ENCODE measurements around the gene SBF2. TPM values are rescaled to one million over a fixed set of nuclear protein-coding genes. Genes with fewer than 3 reads are reported as not detected.

The SBF2 gene
- total RNA-seq, 2 experiments from 2014 or later: 14.2 to 15.2 TPM

DNA sequence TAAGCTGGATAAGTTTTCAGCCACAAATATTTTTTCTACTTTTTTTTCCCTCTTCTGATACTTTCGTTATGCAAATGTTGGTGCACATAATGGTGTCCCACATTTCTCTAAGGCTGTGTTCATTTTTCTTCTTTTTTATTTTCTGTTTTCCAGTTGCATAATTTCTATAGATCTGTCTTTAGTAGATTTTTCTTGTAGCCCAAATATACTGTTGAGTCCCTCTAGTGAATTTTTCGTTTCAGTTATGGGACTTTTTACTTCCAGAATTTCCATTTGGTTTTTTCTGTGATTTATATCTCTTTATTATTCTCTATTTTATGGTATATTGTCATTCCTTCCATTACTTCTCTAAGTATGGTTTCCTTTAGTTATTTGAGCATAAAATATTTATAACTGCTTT is 558.1 kb downstream of the SBF2 start:
- POLR2A ChIA-PET: no interaction called here
- peaks cover 62% of the 10 kb centered on the region for H3K36me3 Mint-ChIP-seq (ENCODE audit: low read depth)
- no peaks in the 10 kb centered on the region for H3K27me3 ChIP-seq (ENCODE audit: control insufficient read depth in 1 of 2, insufficient read depth in 2 of 2, low read length in 2 of 2)
- H3K27me3 Mint-ChIP-seq: no peaks in the 10 kb centered on the region
- ATAC-seq (ENCODE audit: poor library complexity) (no peak), DNase-seq (no peak)
- H3K36me3 ChIP-seq (ENCODE audit: insufficient read depth, low read length): peaks cover 7% of the 10 kb centered on the region
- TF ChIP-seq CTCF (IDR thresholded peaks at IDR 0.05): no peak
- H3K4me1 Mint-ChIP-seq (ENCODE audit: low read depth): peaks cover 13% of the 10 kb centered on the region
- CTCF ChIA-PET: no interaction called here
- no peak overlapping the region for H3K4me3 ChIP-seq (ENCODE audit: low read length)
- no peak overlapping the region for H3K4me3 Mint-ChIP-seq
- H3K27ac ChIP-seq (ENCODE audit: low read depth in 1 of 2, low read length in 2 of 2): no peak overlapping the region
- intact Hi-C loops (cut with DNase I, micrococcal nuclease): no loop called here
- H3K9me3 ChIP-seq (ENCODE audit: control insufficient read depth in 1 of 2, insufficient read depth in 1 of 2, low read length in 2 of 2): peaks cover 0 to 13% of the 10 kb centered on the region in 2 experiments
- no peaks in the 10 kb centered on the region for H3K4me1 ChIP-seq (ENCODE audit: insufficient read depth, low read length)
- no peak overlapping the region for H3K27ac Mint-ChIP-seq
- H3K9me3 Mint-ChIP-seq: peaks cover 14% of the 10 kb centered on the region

GRCh38 chr11:9735236-9735635 is 558.8 kb downstream of the SBF2 start:
- ATAC-seq (ENCODE audit: poor library complexity) (no peak), DNase-seq (no peak)
- H3K27ac ChIP-seq (ENCODE audit: low read depth in 1 of 2, low read length in 2 of 2): no peak overlapping the region
- Mint-ChIP-seq H3K4me3 (no peak overlapping the region), H3K9me3 (peaks cover 14% of the 10 kb centered on the region), H3K36me3 (ENCODE audit: low read depth) (peaks cover 58% of the 10 kb centered on the region), H3K27ac (no peak overlapping the region), H3K27me3 (no peaks in the 10 kb centered on the region), H3K4me1 (ENCODE audit: low read depth) (peaks cover 13% of the 10 kb centered on the region)
- ChIA-PET CTCF (no interaction called here), POLR2A (no interaction called here)
- intact Hi-C loops (cut with DNase I, micrococcal nuclease): no loop called here
- H3K9me3 ChIP-seq (ENCODE audit: control insufficient read depth in 1 of 2, insufficient read depth in 1 of 2, low read length in 2 of 2): peaks cover 0 to 13% of the 10 kb centered on the region in 2 experiments
- no peak overlapping the region for H3K4me3 ChIP-seq (ENCODE audit: low read length)
- H3K4me1 ChIP-seq (ENCODE audit: insufficient read depth, low read length): no peaks in the 10 kb centered on the region
- no peaks in the 10 kb centered on the region for H3K27me3 ChIP-seq (ENCODE audit: control insufficient read depth in 1 of 2, insufficient read depth in 2 of 2, low read length in 2 of 2)
- TF ChIP-seq CTCF (IDR thresholded peaks at IDR 0.05): no peak
- H3K36me3 ChIP-seq (ENCODE audit: insufficient read depth, low read length): peaks cover 6% of the 10 kb centered on the region

DNA sequence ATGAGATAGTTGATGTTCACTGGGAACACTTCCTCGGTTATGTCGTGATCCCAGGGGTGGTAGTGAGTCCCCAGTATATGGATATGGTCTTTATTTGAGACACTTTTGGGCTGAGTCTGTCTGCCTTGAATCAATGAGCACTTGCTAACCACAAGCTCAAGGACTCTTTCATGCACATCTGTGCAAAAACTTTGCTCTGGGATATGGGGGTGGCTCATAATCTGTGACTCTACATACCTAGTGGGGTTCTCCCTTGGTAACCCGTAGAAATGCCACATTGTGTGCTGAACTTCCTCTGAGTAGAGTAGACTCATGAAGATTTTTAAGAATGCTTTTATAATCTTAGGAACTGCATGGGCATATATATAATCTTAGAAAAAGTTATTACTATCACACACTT is 560.8 kb downstream of the SBF2 start:
- CTCF ChIA-PET: interaction anchor here (1.0 kb wide), 1 partner anchor 14 kb away, joined by 3 read pairs; no protein-coding TSS in a partner anchor
- ATAC-seq (ENCODE audit: poor library complexity): no peak
- peaks cover 14% of the 10 kb centered on the region for H3K9me3 Mint-ChIP-seq
- POLR2A ChIA-PET: no interaction called here
- H3K36me3 Mint-ChIP-seq (ENCODE audit: low read depth): peaks cover 40% of the 10 kb centered on the region
- no peaks in the 10 kb centered on the region for H3K27me3 Mint-ChIP-seq
- Histone ChIP-seq H3K27ac (ENCODE audit: low read depth in 1 of 2, low read length in 2 of 2) (no peak overlapping the region), H3K36me3 (ENCODE audit: insufficient read depth, low read length) (no peaks in the 10 kb centered on the region), H3K27me3 (ENCODE audit: control insufficient read depth in 1 of 2, insufficient read depth in 2 of 2, low read length in 2 of 2) (no peaks in the 10 kb centered on the region), H3K4me1 (ENCODE audit: insufficient read depth, low read length) (no peaks in the 10 kb centered on the region), H3K4me3 (ENCODE audit: low read length) (no peak overlapping the region), H3K9me3 (ENCODE audit: control insufficient read depth in 1 of 2, insufficient read depth in 1 of 2, low read length in 2 of 2) (peaks cover 0 to 13% of the 10 kb centered on the region in 2 experiments)
- TF ChIP-seq CTCF (IDR thresholded peaks at IDR 0.05): no peak
- H3K4me1 Mint-ChIP-seq (ENCODE audit: low read depth): no peaks in the 10 kb centered on the region
- no peak overlapping the region for H3K4me3 Mint-ChIP-seq
- intact Hi-C loops (cut with DNase I, micrococcal nuclease): no loop called here
- no peak for DNase-seq
- H3K27ac Mint-ChIP-seq: no peak overlapping the region
